A673 (cell line): ENCODE results near the gene NR1H2.

ENCODE experiments used
- EZH2 ChIP-seq: fragments of 200-600 bp; sonication (generic); IDR thresholded peaks from 2 replicates; pipeline ENCODE4 v1.6.1; 2017; ENCODE audit warnings: borderline replicate concordance, low read depth, mild to moderate bottlenecking, mixed read lengths, antibody characterized with exemption, low read length; ENCODE audit not compliant: poor library complexity, severe bottlenecking
- TF ChIP-seq, protein P1 (sequence below): fragments of 300-800, 200-600 bp; sonication (generic); conservative IDR thresholded peaks from 2 replicates; pipeline ENCODE4 v1.5.1; 2017; ENCODE audit warnings: low read depth, mild to moderate bottlenecking, antibody characterized with exemption, low read length, moderate library complexity, mixed read lengths

DNA sequence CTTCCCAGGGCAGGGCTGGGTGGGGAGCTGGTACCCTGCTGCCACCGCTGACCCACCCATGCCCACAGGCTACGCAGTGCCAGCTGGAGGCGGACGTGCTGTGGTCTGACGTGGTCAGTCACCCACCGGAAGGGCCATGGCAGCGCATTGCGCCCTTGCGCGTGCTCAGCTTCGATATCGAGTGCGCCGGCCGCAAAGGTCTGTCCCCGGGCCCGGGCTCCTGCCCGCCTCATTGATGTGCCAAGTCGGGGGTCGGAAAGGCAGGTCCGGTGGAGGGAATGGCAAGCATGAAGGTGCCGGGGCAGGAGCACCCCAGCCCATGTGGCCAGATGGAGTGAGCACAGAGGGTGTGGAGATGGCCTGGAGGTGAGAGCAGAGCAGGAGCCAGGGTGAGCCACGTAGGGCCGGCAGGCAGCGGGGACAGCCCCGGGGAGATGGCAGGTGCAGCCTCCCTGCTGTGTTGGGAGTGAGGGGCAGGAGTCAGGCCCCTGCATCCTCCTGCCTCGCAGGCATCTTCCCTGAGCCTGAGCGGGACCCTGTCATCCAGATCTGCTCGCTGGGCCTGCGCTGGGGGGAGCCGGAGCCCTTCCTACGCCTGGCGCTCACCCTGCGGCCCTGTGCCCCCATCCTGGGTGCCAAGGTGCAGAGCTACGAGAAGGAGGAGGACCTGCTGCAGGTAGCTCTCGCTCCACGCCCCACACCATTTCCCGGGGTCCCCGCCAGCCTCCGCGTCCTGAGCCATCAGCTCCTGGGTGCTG is 26.5 kb downstream of the NR1H2 start:
- no peak for TF ChIP-seq EZH2
- TF ChIP-seq, protein P1, sequence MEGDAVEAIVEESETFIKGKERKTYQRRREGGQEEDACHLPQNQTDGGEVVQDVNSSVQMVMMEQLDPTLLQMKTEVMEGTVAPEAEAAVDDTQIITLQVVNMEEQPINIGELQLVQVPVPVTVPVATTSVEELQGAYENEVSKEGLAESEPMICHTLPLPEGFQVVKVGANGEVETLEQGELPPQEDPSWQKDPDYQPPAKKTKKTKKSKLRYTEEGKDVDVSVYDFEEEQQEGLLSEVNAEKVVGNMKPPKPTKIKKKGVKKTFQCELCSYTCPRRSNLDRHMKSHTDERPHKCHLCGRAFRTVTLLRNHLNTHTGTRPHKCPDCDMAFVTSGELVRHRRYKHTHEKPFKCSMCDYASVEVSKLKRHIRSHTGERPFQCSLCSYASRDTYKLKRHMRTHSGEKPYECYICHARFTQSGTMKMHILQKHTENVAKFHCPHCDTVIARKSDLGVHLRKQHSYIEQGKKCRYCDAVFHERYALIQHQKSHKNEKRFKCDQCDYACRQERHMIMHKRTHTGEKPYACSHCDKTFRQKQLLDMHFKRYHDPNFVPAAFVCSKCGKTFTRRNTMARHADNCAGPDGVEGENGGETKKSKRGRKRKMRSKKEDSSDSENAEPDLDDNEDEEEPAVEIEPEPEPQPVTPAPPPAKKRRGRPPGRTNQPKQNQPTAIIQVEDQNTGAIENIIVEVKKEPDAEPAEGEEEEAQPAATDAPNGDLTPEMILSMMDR = no peak
